Measurements from ENCODE around the gene PTPN4. TPM values are rescaled to one million over a fixed set of nuclear protein-coding genes. Genes with fewer than 3 reads are reported as not detected.
"Not testable (repeated sequence)": the region's sequence is repeated elsewhere in the genome, so short reads cannot be mapped to it uniquely, and the experiment has no call there.

PTPN4 gene
- total RNA-seq, 1 experiment from 2014 or later: 80.5 TPM

DNA sequence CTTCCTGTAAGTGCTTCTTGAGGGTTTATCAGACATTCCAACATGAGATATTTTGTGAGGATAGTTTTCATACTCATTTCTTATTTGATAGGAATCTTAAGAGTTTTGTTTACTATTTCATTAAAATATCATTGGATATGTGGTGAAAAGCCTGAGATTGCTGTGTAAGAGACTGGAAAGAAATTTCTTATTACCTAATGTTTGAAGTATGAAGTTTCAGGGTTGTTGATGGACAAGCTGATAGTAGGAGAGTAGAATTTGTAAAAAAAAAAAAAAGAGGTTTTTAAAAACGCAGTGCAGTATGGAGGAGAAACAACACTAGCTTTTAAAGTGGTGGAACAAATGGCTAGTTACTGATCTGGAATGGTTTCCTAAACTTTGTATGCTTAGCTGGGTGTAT, 260.8 kb downstream of the PTPN4 start:
- H3K56ac ChIP-seq (ENCODE audit: insufficient read length, low read depth, low read length): no peak overlapping the region
- no peak for DNase-seq
- no peak overlapping the region for H2BK5ac ChIP-seq (ENCODE audit: insufficient read length, low read length)
- no CpG with 5 or more reads among the region's 1 CpG for WGBS (ENCODE audit: extremely low coverage, insufficient read length, low lambda C conversion rate)
- H3K9me3 ChIP-seq (ENCODE audit: control insufficient read depth, low read depth, low read length): no peaks in the 10 kb centered on the region
- H3K9ac ChIP-seq (ENCODE audit: extremely low read depth, insufficient read length, low read length): no peak overlapping the region
- no peaks in the 10 kb centered on the region for H4K20me1 ChIP-seq (ENCODE audit: control insufficient read depth, insufficient read depth, insufficient read length)
- no peak overlapping the region for H3K18ac ChIP-seq (ENCODE audit: insufficient read length, low read depth, low read length)
- no peak overlapping the region for H4K5ac ChIP-seq (ENCODE audit: insufficient read length, low read depth, low read length)
- H3K4me2 ChIP-seq (ENCODE audit: insufficient read depth, insufficient read length, low read length): no peak overlapping the region
- H3K23me2 ChIP-seq (ENCODE audit: insufficient read length, low read depth, low read length, poor library complexity, severe bottlenecking): no peaks in the 10 kb centered on the region
- no peak overlapping the region for H3K14ac ChIP-seq (ENCODE audit: insufficient read depth, low read length)
- peaks cover 16 to 18% of the 10 kb centered on the region in 2 experiments for H3K4me1 Mint-ChIP-seq
- H2AK5ac ChIP-seq (ENCODE audit: insufficient read length, low read length): no peak overlapping the region
- H2BK20ac ChIP-seq (ENCODE audit: low read depth, low read length, poor library complexity, severe bottlenecking): no peak overlapping the region
- H3K27me3 ChIP-seq (ENCODE audit: insufficient read depth, low read length): no peaks in the 10 kb centered on the region
- peaks cover 27 to 30% of the 10 kb centered on the region in 2 experiments for H3K9me3 Mint-ChIP-seq
- H3K36me3 Mint-ChIP-seq (ENCODE audit: insufficient read depth in 1 of 3, low read depth in 3 of 3): peaks cover 39 to 64% (median 55%) of the 10 kb centered on the region in 3 experiments
- H2BK15ac ChIP-seq (ENCODE audit: low read depth, low read length): no peak overlapping the region
- H3K4me1 ChIP-seq (ENCODE audit: insufficient read depth, low read length): no peaks in the 10 kb centered on the region; the same call in 1 of the 2 replicates
- no peak overlapping the region for H3K27ac Mint-ChIP-seq
- H3K23ac ChIP-seq (ENCODE audit: insufficient read length, low read depth, low read length): no peak overlapping the region
- H3K27ac ChIP-seq (ENCODE audit: insufficient read length, low read depth, low read length): no peak overlapping the region
- H2AFZ ChIP-seq (ENCODE audit: low read length): no peak overlapping the region
- H3K4ac ChIP-seq (ENCODE audit: low read depth, low read length): no peak overlapping the region
- H3T11ph ChIP-seq (ENCODE audit: low read length): no peak overlapping the region
- H2BK120ac ChIP-seq (ENCODE audit: low read depth, low read length, poor library complexity, severe bottlenecking): no peak overlapping the region
- TF ChIP-seq, protein P1, sequence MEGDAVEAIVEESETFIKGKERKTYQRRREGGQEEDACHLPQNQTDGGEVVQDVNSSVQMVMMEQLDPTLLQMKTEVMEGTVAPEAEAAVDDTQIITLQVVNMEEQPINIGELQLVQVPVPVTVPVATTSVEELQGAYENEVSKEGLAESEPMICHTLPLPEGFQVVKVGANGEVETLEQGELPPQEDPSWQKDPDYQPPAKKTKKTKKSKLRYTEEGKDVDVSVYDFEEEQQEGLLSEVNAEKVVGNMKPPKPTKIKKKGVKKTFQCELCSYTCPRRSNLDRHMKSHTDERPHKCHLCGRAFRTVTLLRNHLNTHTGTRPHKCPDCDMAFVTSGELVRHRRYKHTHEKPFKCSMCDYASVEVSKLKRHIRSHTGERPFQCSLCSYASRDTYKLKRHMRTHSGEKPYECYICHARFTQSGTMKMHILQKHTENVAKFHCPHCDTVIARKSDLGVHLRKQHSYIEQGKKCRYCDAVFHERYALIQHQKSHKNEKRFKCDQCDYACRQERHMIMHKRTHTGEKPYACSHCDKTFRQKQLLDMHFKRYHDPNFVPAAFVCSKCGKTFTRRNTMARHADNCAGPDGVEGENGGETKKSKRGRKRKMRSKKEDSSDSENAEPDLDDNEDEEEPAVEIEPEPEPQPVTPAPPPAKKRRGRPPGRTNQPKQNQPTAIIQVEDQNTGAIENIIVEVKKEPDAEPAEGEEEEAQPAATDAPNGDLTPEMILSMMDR (conservative IDR thresholded peaks at IDR 0.05): no peak
- no peak overlapping the region for H2BK12ac ChIP-seq (ENCODE audit: insufficient read length, low read depth, low read length)
- H3K79me1 ChIP-seq (ENCODE audit: insufficient read depth, low read depth, low read length, poor library complexity, severe bottlenecking): peaks cover 2% of the 10 kb centered on the region
- H4K8ac ChIP-seq (replicated peaks; ENCODE audit: insufficient read length, low read depth, low read length): no peak overlapping the region
- H3K4me3 Mint-ChIP-seq: no peak overlapping the region
- H3K27me3 Mint-ChIP-seq (ENCODE audit: low read depth): no peaks in the 10 kb centered on the region
- H4K91ac ChIP-seq (ENCODE audit: insufficient read length, low read depth, low read length): no peak overlapping the region
- H3K79me2 ChIP-seq (ENCODE audit: insufficient read depth, low read length): no peaks in the 10 kb centered on the region

DNA sequence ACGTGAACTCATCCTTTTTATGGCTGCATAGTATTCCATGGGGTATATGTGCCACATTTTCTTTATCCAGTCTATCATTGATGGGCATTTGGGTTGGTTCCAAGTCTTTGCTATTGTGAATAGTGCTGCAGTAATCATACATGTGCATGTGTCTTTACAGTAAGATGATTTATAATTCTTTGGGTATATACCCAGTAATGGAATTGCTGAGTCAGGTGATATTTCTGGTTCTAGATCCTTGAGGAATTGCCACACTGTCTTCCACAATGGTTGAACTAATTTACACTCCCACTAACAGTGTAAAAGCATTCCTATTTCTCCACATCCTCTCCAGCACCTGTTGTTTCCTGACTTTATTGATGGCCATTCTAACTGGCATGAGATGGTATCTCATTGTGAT, 262.8 kb downstream of the PTPN4 start:
- H2AFZ ChIP-seq (ENCODE audit: low read length); H3K27me3 ChIP-seq (ENCODE audit: insufficient read depth, low read length); H3K23ac ChIP-seq (ENCODE audit: insufficient read length, low read depth, low read length); H3K4me1 Mint-ChIP-seq; H2BK15ac ChIP-seq (ENCODE audit: low read depth, low read length); H2BK20ac ChIP-seq (ENCODE audit: low read depth, low read length, poor library complexity, severe bottlenecking); H4K8ac ChIP-seq (replicated peaks; ENCODE audit: insufficient read length, low read depth, low read length); H4K91ac ChIP-seq (ENCODE audit: insufficient read length, low read depth, low read length); H2BK120ac ChIP-seq (ENCODE audit: low read depth, low read length, poor library complexity, severe bottlenecking); H3K4me1 ChIP-seq (ENCODE audit: insufficient read depth, low read length); H2BK12ac ChIP-seq (ENCODE audit: insufficient read length, low read depth, low read length); H3K23me2 ChIP-seq (ENCODE audit: insufficient read length, low read depth, low read length, poor library complexity, severe bottlenecking); H3K14ac ChIP-seq (ENCODE audit: insufficient read depth, low read length); DNase-seq; H3K4me3 Mint-ChIP-seq; H3K27ac Mint-ChIP-seq; H3K9me3 ChIP-seq (ENCODE audit: control insufficient read depth, low read depth, low read length); H3K18ac ChIP-seq (ENCODE audit: insufficient read length, low read depth, low read length); H3K79me2 ChIP-seq (ENCODE audit: insufficient read depth, low read length); H3K4ac ChIP-seq (ENCODE audit: low read depth, low read length); H4K5ac ChIP-seq (ENCODE audit: insufficient read length, low read depth, low read length); H3K27ac ChIP-seq (ENCODE audit: insufficient read length, low read depth, low read length); H2AK5ac ChIP-seq (ENCODE audit: insufficient read length, low read length); H3K27me3 Mint-ChIP-seq (ENCODE audit: low read depth); H3K9ac ChIP-seq (ENCODE audit: extremely low read depth, insufficient read length, low read length); H3K4me2 ChIP-seq (ENCODE audit: insufficient read depth, insufficient read length, low read length); H2BK5ac ChIP-seq (ENCODE audit: insufficient read length, low read length); H3K56ac ChIP-seq (ENCODE audit: insufficient read length, low read depth, low read length); H3K79me1 ChIP-seq (ENCODE audit: insufficient read depth, low read depth, low read length, poor library complexity, severe bottlenecking); H3T11ph ChIP-seq (ENCODE audit: low read length); H4K20me1 ChIP-seq (ENCODE audit: control insufficient read depth, insufficient read depth, insufficient read length): not testable (repeated sequence)
- WGBS (ENCODE audit: extremely low coverage, insufficient read length, low lambda C conversion rate): no CpG with 5 or more reads among the region's 1 CpG
- Mint-ChIP-seq H3K36me3 (ENCODE audit: insufficient read depth in 1 of 3, low read depth in 3 of 3) (peaks cover 52 to 78% (median 67%) of the 10 kb centered on the region in 3 experiments), H3K9me3 (peaks cover 31 to 40% of the 10 kb centered on the region in 2 experiments)
